SK-N-SH treated with all-trans-retinoic acid at 6 μM for 48 hours (cell line): ENCODE data around the gene ABCA1.
"Not testable (repeated sequence)": the region's sequence is repeated elsewhere in the genome, so short reads cannot be mapped to it uniquely, and the experiment has no call there.

ENCODE experiments used
- ARNTL ChIP-seq: fragments of 450-650 bp; formaldehyde crosslinking; IDR thresholded peaks from 2 replicates; pipeline ENCODE4 v1.5.0; 2020; ENCODE audit warnings: low read depth, mild to moderate bottlenecking, moderate library complexity, borderline replicate concordance
- GLIS3 ChIP-seq: fragments of 250-450 bp; sonication (Bioruptor Pico); IDR thresholded peaks from 2 replicates; pipeline ENCODE4 v1.5.0; 2020; ENCODE audit warnings: mild to moderate bottlenecking, moderate library complexity
- PPARA ChIP-seq: fragments of 250-450 bp; sonication (Bioruptor Pico); IDR thresholded peaks from 2 replicates; pipeline ENCODE4 v1.5.0; 2020; ENCODE audit warnings: mild to moderate bottlenecking, borderline replicate concordance
- RARB ChIP-seq: fragments of 250-450 bp; sonication (Bioruptor Pico); IDR thresholded peaks from 2 replicates; pipeline ENCODE4 v1.8.0; 2021; ENCODE audit warnings: mild to moderate bottlenecking, moderate library complexity
- SNAI2 ChIP-seq: fragments of 250-450 bp; sonication (Bioruptor Pico); IDR thresholded peaks from 2 replicates; pipeline ENCODE4 v1.5.0; 2020; ENCODE audit warnings: mild to moderate bottlenecking, moderate library complexity
- ZNF8 ChIP-seq: fragments of 450-650 bp; formaldehyde crosslinking; IDR thresholded peaks from 2 replicates; pipeline ENCODE4 v1.5.0; 2020; ENCODE audit warnings: mild to moderate bottlenecking, moderate library complexity

DNA sequence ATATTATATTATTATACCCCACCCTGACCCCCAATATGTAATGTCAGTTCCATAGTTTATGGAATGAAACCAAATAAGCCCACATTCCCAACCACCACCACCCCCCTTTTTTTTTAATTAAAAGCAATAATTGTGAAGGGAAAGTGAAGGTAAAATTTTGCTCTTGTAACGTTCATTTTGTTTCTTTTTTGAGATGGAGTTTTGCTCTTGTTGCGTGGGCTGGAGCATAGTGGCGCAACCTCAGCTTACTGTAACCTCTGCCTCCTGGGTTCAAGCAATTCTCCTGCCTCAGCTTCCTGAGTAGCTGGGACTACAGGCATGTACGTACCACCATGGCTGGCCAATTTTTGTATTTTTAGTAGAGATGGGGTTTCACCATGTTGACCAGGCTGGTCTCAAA, 30.1 kb upstream of the ABCA1 start:
- TF ChIP-seq PPARA (CRISPR knock-in tag); RARB (CRISPR knock-in tag); ARNTL; ZNF8 (CRISPR knock-in tag); GLIS3; SNAI2 (CRISPR knock-in tag): not testable (repeated sequence)
